Measurements from ENCODE around the gene DNAAF9.

DNAAF9 gene

DNA sequence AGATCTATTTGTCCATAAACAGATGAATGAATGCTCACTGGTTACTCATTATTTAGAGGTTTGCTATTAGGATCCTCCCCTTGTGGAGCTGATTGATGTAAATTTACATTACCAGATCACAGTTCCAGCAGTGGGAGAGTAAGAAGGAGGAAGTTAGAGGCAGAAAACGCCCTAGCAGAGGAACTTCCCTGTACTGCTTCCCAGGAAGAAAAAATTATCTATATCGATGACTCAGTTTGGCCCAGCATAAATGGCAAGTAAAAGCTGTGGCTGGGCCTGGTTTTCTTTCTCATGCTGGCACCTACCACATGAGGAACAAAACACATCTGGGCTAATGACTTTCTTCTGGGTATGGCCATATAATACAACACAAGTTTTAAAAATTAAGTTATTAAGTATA, 35.7 kb downstream of the DNAAF9 start:
- DNase-seq (ENCODE audit: low spot score), result no peak

DNA sequence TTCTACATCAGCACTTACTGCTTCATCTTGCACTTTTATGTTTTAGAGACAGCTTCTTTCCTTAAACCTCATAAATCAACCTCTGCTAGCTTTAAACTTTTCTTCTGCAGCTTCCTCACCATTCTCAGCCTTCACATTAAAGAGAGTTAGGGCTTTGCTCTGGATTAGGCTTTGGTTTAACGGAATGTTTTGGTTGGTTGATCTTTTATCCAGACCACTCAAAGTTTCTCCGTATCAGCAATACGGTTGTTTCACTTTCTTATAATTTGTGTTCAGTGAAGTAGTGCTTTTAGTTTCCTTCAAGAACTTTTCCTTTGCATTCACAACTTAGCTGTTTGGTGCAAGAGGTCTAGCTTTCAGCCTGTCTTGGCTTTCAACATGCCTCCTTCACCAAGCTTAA, 40.4 kb downstream of the DNAAF9 start:
- DNase-seq (ENCODE audit: low spot score), result no peak

DNA sequence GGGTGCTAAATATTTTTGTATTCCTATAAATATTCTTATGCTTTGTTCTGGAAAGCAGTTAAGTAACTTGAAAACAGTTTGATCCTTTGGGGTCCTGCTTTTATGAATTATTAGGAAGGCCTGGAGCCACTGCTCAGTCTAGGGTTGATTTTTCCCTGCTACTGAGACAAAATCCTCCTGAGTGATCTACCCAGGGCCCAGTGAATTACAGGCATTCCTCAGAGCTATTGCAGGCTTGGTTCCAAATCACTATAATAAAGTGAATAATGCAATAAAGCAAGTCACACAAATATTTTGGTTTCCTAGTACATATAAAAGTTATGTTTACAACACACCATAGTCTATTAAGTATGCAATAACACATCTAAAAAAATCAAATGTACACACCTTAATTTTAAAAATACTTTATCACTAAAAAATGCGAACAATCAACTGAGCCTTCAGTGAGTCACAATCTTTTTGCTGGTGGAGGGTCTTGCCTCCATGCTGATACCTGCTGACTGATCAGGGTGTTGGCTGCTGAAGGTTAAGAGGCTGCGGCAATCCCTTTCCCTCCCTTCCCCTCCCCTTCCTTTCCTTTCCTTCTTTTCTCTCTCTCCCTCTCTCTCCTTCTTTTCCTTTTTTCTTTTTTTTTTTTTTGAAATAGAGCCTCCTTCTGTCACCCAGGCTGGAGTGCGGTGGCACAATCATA, 43.0 kb downstream of the DNAAF9 start:
- no peak for DNase-seq (ENCODE audit: low spot score)

DNA sequence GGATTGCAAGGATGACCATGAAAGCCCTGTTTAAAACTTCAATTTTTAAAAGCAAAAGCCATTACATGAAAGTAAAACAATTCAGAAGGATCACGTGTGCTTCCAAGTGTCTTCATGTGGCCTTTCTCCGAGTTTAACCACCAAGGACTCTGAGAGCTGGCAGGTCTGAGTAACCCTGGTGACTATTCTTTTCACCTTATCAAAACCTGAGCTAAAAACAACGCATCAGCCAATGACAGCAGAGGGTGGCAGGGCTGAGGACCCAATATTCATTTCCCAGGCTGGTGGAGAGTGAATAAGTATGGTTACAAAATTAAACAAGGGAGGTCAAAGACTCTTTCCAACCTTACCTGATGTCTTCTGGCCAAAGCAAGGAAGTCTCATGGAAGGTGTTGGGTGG, 46.7 kb downstream of the DNAAF9 start:
- DNase-seq (ENCODE audit: low spot score), result no peak

DNA sequence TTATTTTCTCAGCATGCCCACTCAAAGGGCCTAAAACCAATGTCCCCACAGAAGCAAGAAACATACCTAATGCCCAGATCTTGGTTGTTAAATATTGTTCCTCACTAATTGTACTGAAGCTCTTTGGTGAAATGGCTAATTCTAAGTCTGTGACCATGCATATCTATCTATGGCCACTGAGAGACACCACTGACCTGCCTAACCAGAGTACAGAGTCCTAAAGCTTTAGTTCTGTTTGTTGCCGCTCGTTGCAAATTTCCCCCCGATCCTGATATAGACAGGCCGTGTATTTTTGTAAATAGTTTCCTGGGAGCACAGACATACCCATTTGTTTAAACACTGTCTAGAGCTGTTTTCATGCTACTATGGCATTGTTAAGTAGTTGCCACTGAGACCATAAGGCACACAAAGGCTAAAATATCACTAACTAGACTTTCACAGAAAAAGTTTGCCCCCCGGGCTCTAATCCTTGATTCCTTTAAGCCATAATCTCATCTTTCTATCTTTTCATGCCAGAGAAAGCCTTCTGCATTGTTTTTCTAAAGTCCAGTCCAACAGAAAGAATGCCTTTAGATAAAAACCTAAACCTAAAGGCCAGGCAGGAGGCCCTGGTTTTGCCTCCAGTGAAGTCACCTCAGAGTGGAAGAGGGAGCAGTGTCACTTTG, 48.7 kb downstream of the DNAAF9 start:
- no peak for DNase-seq (ENCODE audit: low spot score)
